ENCODE data around the gene ADRA2C. TPM values are rescaled to one million over a fixed set of nuclear protein-coding genes. Genes with fewer than 3 reads are reported as not detected.
"Not testable (repeated sequence)": the region's sequence is repeated elsewhere in the genome, so short reads cannot be mapped to it uniquely, and the experiment has no call there.

Gene ADRA2C
- total RNA-seq, 1 experiment from 2014 or later: 0.58 TPM

- no peak for DNase-seq (ENCODE audit: low read depth)
Observed at GRCh38 chr4:3810796-3811485, 44.8 kb downstream of the ADRA2C start.

GRCh38 chr4:3811621-3812020 lies 45.4 kb downstream of the ADRA2C start:
- no peak for DNase-seq (ENCODE audit: low read depth)

DNA sequence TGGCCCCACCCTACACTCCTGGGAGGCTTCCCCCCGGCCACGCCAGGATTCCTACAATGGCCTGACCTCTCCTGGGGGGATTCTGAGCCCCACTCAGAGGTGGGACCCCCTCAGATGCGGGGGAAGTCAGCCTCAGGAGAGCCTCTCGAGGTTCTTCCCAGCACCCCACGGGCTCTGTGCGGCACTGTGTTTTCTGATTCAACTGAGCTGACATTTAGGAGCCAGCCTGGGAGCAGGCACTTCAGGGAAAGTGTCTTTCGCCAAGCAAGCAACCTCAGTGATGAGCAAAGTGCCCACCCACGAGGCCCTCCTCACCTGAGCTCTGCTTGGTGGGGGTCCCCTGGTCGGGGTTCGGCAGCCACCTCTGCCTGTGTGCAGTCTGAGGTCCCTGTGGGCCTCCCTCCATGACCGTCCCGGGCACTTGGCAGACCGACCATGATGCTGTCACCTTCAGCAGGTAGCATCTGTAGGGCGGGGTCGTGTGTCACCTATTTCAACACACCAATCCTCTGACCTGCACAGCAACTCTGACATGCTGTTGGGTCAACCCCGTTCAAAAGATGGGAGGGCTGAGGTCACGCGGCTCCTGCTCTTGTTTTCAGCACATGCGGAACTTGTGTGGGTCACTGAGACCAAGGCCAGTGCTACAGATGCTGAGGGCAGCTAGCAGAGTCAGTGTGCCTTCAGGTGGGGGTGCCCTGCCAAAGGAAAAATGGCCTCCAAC lies 46.2 kb downstream of the ADRA2C start:
- DNase-seq (ENCODE audit: low read depth): no peak

DNA sequence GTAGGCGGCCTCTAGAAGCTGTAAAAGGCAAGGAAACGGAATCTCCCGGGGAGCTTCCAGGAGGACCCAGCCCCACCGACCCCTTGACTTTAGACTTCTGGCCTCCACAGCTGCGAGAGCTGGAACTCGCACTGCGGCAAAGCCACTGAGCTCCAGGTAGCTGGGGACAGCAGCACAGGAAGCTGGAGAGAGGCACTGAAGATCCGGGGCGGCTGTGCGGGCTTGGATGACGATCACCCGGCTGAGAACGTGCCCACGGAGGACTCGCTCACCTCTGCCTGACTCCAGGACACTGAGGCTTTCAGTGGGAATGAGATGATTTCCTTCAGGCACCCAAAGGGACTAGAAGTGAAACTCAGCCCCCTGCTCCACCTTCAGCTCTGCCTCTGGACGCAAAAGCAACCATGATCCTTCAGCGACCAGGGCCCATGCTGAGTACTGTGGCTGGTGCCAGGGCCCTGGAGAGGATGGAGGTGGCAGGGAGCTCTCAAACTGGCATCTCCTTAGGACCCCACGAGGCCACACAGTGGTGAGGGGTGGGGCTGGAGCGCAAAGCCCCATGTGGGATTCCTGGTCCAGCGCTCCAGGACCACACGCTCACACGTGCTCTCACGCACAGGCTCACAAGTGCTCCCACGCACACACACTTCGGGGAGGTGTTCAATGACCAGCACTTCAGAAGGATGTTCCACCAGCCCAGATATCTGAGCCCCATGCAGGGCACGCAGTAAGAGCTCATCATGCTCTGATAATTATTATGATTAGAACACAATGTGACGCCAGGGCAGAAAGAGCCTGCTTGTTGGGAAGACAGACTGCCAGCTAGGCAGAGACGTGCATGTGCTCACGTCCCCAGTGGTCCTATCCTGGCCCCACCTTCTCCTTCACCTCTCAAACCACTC lies 47.2 kb downstream of the ADRA2C start:
- no peak for DNase-seq (ENCODE audit: low read depth)

DNA sequence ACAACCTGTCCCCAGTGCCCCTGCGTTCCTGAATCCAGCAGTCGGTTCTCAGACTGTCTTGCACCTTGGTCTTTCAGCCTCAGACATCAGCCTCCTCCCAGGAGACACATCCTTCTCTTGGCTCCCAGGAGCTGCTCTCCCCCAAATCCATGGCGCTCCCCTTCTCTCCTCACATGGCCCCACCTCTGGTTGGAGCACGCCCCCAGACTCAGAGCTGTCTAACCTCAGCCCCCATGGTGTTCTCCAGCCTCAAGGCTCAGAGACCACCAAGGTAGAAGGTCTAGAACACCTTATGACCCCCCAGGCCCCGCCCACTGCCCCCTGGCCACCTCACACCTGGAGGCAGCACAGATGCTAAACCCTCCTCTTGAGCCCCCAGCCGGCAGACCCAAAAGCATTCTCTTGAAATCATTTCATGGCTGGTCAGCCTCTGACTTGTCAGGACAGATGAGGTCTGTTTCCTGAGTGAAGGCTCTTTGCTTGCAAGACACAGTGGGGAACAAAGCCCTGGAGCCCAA lies 47.9 kb downstream of the ADRA2C start:
- DNase-seq (ENCODE audit: low read depth): no peak

GRCh38 chr4:3814838-3815237 lies 48.7 kb downstream of the ADRA2C start:
- DNase-seq (ENCODE audit: low read depth): not testable (repeated sequence)

GRCh38 chr4:3816256-3816825 lies 50.2 kb downstream of the ADRA2C start:
- no peak for DNase-seq (ENCODE audit: low read depth)

DNA sequence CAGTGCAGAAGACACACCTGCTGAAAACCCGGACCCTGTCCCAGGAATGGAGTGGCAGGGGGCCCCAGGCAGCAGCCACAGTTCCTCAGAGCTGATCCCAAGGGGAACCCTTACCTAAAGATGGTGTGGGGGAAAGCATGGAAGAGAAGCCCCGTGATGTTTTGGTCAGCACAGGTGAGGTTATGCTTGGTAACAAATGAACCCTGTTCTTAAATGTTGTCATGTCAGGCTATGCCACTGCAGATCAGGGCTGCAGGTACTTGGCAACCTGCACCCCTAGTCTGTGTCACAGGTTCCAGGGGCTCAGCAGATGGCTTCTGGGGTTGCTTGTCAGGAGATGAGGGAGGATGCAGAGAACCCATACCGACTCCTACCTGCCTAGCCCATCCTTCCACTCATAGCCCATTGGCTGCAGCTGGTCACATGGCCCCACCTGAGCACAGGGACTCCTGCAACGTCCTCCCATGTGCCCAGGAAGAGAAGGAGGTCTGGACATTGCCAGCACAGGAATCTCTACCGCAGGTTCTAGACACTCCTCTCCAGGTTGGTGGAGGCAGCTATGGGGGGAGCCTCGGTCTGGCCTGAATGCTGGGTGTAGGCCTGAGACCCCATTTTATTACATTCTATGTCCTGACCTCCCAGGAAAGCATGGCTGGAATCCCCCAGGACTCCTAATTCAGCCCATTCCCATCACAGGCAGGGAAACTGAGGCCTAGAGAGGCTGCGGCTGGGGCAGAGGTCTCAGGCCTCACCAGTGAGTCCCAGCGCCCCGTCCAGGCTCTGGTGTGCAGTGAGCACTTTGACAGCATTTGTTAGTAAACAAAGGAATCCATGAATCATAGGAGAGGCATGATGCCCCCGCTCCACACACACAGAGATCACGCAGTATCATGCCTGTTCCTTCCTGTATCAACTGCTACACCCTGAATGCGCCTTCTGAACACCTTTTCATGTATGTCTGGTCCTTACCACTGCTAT lies 51.1 kb downstream of the ADRA2C start:
- DNase-seq (ENCODE audit: low read depth): no peak

Other genes with a start within 250 kb of the ADRA2C start
- gene LRPAP1, start 234.0 kb upstream of the ADRA2C start, total RNA-seq (2014; rRNA removed; shearing (Covaris generic)): 160 and 256 TPM in 2 replicates